CD4-positive, alpha-beta T cell treated with Interleukin-12 subunit alpha and Interleukin-12 subunit beta, for 1 hour (primary cell): ENCODE data around the gene RAP1GAP2.
"Not testable (repeated sequence)": the region's sequence is repeated elsewhere in the genome, so short reads cannot be mapped to it uniquely, and the experiment has no call there.

Source experiments
- DNase-seq: peaks from one replicate; pipeline ENCODE4 v3.0.0-alpha.2; 2020

The RAP1GAP2 gene

GRCh38 chr17:2890778-2891177 lies 94.5 kb downstream of the RAP1GAP2 start:
- not testable (repeated sequence) for DNase-seq

DNA sequence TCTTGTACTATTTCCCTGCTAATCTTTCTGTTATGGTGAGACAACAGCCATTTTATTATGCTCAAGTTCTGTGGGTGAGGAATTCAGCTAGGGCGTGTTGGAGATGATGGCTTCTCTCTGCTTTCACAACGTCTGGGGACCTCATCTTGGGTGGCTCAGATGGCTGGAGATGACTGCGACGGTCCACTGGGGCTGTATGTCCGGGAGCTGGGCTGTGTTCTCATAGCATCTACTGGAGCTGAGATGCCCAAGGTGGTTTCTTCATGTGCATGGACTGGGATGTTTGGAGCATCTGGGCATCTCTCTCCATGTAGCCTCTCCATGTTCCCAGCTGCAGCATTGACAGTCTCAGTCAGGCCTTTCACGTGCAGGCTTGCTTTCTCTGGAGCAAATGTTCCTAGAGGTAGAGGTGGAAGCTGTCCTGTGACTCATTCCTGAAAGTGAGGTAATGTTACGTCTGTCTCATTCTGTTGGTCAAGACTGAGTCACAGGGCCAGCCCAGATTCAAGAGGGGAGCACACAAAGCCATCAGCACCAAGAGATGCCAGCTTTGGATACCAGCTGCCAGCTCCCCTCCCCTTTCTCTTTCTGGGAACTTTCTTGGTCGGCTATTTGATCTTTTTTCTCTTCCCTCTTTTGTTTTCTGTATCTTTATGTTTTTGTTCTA lies 96.2 kb downstream of the RAP1GAP2 start:
- DNase-seq: no peak

DNA sequence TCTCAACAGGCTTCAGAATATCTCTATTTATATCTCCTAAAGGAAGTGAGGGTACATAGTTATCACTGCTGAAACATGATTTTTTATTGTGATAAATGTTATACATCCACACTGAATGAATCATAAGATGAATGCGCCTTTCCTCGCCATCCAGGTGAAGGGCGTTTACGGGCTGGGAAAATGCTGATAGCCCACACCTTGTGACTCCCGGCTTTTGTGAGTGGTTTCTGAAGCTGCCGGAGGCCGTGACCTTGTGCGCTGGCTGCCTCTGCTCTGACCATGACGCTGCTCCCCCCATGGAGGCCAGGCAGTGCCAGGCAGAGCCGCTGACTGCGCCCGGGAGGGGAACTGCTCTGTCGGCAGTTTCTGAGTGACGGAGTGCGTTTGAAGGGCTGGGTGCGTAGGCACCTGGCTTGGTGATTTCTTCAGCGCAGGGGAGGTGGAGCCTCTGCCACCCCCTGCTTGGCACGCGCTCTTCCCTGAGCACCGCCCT lies 97.2 kb downstream of the RAP1GAP2 start:
- no peak for DNase-seq

- no peak for DNase-seq
These were observed 98.5 kb downstream of the RAP1GAP2 start for GRCh38 chr17:2894782-2895181.

DNA sequence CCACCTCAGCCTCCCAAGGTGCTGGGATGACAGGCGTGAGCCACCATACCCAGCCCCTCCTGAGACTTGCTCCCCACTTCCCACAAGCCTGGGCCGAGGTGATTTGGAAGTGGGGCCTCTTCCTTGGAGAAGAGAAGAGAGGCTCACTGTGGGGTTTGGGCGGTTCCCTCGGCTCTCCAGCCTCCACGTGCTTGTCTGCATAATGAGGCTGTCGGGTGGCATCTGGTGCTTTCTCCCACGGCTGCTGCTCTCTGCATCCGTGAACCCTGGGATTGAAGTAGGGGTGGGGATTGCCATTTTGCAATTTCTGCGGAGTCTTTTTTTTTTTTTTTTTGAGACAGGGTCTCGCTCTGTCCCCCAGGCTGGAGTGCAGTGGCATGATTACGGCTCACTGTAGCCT lies 101.4 kb downstream of the RAP1GAP2 start:
- no peak for DNase-seq

- DNase-seq: no peak
These were observed 102.2 kb downstream of the RAP1GAP2 start for GRCh38 chr17:2898255-2898926.

DNA sequence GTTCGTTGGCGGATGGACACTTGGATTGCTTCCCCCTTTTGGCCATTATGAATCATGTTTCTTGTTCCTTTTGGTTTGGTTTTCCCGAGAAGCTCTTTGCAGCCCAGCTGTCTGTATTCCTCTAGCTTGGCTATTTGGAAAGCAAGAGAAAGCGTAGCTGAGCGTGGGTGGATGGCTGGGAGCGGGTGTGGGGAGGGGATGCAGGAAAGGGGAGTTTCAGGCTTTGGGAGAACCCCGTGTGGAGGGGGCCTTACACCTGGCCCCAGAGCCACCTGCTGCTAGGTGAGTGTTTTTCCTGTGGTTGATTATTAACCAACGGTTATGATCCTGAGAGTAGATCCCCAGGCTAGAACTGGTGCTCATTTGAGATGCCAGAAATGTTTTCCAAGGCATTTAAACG lies 103.7 kb downstream of the RAP1GAP2 start:
- no peak for DNase-seq

- no peak for DNase-seq
These were observed 104.6 kb downstream of the RAP1GAP2 start for GRCh38 chr17:2900842-2901241.

DNA sequence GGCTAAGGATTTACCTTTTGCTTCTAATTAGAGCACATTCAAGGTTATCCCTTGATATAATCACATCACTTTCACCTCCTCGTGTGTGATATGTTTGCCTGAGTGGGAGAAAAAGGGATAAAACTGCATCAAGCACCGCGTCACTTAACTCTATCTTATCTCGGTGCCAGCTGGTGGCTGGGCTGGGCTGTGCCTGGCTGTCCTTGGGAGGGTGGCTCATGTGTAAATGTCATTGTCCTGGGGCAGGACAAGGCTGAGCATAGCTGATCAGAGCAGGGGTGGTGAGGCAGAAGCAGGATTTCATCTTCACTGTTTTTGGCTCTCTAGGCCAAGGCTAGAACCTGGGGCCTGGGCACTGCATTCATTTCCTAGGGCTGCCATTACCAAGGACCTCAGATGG lies 105.3 kb downstream of the RAP1GAP2 start:
- no peak for DNase-seq

DNA sequence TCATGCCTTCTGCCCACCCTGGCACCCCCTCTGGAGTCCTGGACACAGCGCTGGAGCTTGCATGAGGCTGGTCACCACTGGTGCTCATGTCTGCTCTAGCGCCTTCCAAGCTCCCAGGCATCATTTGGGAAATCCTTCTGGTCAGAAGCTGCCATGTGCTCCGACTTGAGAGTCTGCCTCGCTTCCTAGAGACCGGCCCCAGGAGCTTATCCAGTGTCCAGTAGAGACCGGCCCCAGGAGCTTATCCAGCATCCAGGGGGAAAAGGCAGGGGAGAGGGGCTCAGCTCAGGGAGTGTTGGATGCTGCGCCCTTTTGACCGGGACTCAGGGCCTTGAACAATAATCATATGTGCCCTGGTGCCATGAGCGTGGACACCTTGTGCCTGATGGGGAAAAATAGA lies 106.3 kb downstream of the RAP1GAP2 start:
- DNase-seq: no peak

GRCh38 chr17:2903193-2903974 lies 107.1 kb downstream of the RAP1GAP2 start:
- no peak for DNase-seq

DNA sequence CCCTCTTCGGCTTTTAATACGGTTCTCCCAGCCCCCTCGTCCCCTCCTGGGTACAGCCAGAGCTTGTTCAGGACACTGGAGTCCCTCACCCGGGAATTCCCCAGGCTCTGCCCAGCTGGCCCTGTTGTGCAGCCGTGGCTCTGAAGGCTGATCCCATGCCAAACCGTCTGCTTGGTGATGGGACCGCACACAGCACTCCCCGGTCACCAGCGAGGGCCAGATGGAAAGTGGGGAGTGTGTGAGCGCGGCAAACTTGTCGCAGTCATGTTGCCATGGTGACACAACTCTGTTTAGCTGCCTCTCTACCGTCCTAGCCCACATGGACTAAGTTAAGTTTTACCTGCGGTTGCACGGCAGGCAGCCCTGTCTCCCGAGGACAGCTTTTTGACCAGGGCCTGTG lies 107.9 kb downstream of the RAP1GAP2 start:
- DNase-seq: no peak

DNA sequence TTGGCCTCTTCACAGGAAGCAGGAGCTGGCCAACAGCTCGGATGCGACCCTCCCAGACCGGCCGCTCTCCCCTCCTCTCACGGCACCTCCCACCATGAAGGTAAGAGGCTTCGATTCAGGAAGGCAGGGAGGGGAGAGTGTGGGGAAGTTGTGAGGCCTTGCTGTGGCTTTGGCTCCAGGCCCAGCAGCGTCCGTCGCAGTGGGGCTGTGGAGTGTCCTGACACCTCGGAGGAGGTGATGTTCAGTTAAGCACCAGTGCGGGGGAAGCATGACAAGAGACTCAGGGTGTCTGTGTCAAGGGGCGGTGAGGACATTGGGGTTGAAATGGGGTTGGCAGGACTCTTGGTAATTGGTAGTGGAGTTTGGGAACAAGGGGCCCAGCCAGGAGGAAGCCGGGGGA lies 109.0 kb downstream of the RAP1GAP2 start:
- DNase-seq: no peak

DNA sequence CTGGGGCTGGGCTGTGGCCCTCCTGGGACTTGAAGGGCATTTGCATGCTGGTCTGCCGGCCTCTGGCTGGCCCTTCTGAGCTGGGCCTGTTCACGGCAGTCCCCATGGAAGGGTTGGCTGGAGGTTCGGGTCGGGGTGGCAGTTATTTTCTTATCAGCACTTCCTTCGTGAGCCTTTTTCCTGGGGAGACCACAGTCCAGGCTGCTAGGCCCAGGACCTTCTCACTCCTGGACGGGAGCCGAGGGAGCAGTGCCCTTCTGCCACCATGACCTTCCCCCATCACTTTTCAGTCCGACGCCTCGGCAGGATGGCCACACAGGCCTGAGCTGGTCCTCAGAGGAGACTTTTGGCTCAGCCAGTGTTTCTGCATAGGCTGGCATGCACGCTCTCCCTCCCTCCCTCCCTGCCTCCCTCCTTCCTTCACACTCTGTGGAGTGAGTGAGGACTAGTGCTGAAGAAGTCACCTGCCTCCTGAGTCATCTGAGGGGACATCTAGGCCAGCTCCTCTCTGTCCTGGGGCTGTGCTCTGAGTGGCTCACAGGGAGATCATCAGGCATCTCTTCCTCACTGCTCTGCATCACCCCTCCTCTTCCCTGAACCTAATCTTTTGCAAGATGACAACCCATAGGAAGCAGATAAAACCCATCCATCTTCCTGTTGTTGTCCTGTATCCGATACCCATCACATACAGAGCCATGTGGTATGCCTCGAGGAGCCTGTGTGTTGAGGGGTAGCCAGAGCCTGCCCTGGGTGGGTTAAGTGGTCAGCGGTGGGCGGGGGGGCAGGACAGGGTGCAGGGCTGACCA lies 109.7 kb downstream of the RAP1GAP2 start:
- no peak for DNase-seq

DNA sequence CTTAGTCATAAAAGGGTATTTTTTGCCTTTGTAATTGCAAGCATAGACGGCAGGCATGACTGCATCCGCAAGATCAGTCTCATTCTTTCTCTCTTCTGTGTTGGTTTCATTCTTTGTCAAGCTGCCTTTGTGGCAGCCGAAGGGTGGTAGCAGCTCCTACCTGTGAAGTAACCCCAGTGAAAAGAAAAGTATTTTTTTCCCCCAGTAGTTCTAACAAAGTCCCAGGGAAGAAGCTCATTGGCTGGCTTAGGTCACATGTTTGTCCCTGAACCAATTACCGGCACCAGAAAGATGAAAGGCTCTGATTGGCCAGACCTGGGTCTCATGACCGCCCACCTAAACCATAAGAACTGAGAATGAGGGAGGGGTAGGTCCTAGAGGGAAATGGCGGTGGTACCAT lies 110.7 kb downstream of the RAP1GAP2 start:
- no peak for DNase-seq

GRCh38 chr17:2909175-2909845 lies 113.1 kb downstream of the RAP1GAP2 start:
- DNase-seq: no peak

GRCh38 chr17:2909846-2910234 lies 113.6 kb downstream of the RAP1GAP2 start:
- DNase-seq: no peak

DNA sequence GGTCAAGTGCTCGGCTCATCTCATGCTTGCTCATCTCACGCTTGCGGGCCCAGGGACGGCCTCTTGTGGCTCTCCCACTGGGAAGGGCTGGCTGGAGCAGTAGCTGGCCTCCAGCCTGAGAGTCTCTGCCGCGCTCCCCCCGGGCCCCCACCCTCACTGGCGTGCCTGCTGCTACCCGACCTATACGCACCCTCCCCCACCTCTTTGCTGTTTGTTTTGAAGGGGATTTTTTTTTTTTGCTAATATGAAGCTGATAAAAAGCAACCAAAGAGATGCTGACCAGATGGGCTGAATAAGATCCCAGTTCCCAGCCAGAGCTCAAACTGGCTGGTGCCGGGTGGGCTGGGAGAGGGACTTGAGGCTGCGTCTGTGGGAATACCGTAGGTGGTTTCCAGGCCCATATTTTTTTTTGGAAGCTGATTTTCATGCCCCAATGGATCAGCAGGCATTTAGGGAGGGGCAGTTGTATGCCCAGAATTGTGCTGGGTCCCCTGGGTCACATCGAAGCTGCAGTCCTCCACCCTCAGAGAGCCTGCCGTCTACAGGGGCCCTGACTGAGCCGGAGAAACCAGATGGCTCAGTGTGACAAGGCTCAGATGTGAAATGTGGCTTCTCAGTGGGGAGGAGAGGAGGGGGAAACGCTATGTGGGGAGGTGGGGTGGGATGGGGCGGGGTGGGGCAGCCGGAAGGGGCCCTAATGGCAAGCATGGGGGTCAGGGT lies 115.0 kb downstream of the RAP1GAP2 start:
- no peak for DNase-seq

GRCh38 chr17:2911755-2912111 lies 115.5 kb downstream of the RAP1GAP2 start:
- DNase-seq: no peak

DNA sequence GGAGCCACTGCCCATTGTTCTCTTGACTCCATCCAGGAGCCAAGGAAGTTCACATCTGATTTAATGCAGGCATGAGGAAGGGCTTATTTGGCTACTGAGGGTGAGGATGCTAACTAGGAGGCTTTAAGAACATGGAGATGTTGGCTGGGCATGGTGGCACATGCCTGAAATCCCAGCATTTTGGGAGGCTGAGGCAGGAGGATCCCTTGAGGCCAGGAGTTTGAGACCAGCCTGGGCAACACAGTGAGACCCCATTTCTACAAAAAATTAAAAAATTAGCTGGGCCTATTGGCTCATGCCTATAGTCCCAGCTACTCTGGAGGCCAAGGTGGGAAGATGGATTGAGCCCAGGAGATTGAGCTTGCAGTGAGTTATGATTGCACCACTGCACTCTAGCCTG lies 116.5 kb downstream of the RAP1GAP2 start:
- DNase-seq: no peak

GRCh38 chr17:2916461-2916860 lies 120.2 kb downstream of the RAP1GAP2 start:
- no peak for DNase-seq

- no peak for DNase-seq
These were observed 125.2 kb downstream of the RAP1GAP2 start for GRCh38 chr17:2921443-2921842.
